SJSA1 (cell line): ENCODE results near the gene EXOC4. TPM values are rescaled to one million over a fixed set of nuclear protein-coding genes. Genes with fewer than 3 reads are reported as not detected.

Source experiments
- DNase-seq, 2 experiments: peaks; one replicate each; pipeline ENCODE4 v3.0.0-alpha.2; 2015 to 2020; ENCODE audit warnings: low spot score in 2 of 2, low read depth in 1 of 2
- H3K27ac ChIP-seq: fragments of 250-450 bp; sonication (Bioruptor Pico); 2 replicates; pipeline ENCODE4 v1.5.1; 2020; ENCODE audit warnings: mild to moderate bottlenecking, moderate library complexity
- H3K27me3 ChIP-seq: fragments of 250-450 bp; sonication (Bioruptor Pico); replicated peaks from 2 replicates; pipeline ENCODE4 v1.5.1; 2020; ENCODE audit warnings: mild to moderate bottlenecking, moderate library complexity
- H3K36me3 ChIP-seq: fragments of 250-450 bp; sonication (Bioruptor Pico); 2 replicates; pipeline ENCODE4 v1.5.1; 2020; ENCODE audit warnings: mild to moderate bottlenecking
- H3K4me1 ChIP-seq: fragments of 250-450 bp; sonication (Bioruptor Pico); replicated peaks from 2 replicates; pipeline ENCODE4 v1.6.1; 2021; ENCODE audit warnings: mild to moderate bottlenecking
- H3K4me3 ChIP-seq: fragments of 250-450 bp; sonication (Bioruptor Pico); 2 replicates; pipeline ENCODE4 v1.5.1; 2020; ENCODE audit warnings: mild to moderate bottlenecking
- H3K9me3 ChIP-seq: fragments of 250-450 bp; sonication (Bioruptor Pico); replicated peaks from 2 replicates; pipeline ENCODE4 v1.5.1; 2020; ENCODE audit warnings: mild to moderate bottlenecking
- total RNA-seq: library from RNA; depleted of rRNA; stranded (reverse); fragments of >200 nt; shearing (Covaris generic); gene quantifications from 2 replicates; pipeline ENCODE4 v1.2.3, GENCODE V29; 2014

Gene EXOC4
- total RNA-seq, 1 experiment from 2014 or later, result 38.5 TPM

DNA sequence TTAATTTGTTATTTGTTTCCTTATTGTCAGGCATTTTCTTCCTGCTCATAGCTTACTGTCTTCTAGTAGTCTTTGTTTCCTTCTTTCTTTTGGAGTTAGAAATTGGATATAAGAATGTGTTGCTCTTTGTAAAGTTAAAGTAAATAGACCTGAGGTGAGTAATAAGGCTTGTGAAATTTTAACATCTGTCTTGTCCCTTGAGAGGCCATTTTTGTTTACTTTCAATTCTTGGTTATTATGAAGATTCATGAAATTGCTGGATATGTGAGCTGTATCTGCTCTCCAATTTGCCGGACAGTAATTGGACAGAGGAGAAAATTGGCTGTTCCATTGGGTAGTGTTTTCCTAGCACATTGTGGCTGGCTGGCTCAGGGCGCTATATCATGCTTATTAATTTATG is 260.7 kb downstream of the EXOC4 start:
- peak in 1 of 2 experiments; percentile 28 for DNase-seq
- no peaks in the 10 kb centered on the region for H3K27me3 ChIP-seq
- no peaks in the 10 kb centered on the region for H3K36me3 ChIP-seq
- H3K4me1 ChIP-seq, result peaks cover 25% of the 10 kb centered on the region
- H3K9me3 ChIP-seq, result no peaks in the 10 kb centered on the region
- no peak overlapping the region for H3K4me3 ChIP-seq
- no peak overlapping the region; the same call in 1 of the 2 replicates for H3K27ac ChIP-seq

DNA sequence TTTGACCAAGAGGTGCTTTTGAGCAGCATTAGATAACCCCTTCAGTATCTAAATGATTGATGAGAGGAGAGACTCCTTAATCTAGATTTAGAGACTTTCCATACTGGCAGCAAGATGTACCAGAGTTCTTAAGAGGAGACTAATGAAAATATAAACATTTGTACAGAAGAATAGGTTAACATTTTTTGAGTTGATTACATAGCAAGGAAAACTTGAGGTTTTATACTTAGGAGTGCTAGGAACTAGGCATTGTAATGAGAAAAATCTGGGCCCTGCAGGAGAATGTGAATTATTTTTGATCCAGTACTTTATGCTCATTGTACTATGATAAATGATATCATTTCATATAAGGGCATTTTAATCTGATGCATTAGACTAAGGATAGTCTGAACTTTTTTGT is 261.7 kb downstream of the EXOC4 start:
- no peak overlapping the region for H3K27ac ChIP-seq
- H3K27me3 ChIP-seq, result no peaks in the 10 kb centered on the region
- no peaks in the 10 kb centered on the region for H3K36me3 ChIP-seq
- no peak overlapping the region for H3K4me3 ChIP-seq
- no peaks in the 10 kb centered on the region for H3K9me3 ChIP-seq
- H3K4me1 ChIP-seq, result peaks cover 25% of the 10 kb centered on the region
- DNase-seq, result peak in 1 of 2 experiments; percentile 27

DNA sequence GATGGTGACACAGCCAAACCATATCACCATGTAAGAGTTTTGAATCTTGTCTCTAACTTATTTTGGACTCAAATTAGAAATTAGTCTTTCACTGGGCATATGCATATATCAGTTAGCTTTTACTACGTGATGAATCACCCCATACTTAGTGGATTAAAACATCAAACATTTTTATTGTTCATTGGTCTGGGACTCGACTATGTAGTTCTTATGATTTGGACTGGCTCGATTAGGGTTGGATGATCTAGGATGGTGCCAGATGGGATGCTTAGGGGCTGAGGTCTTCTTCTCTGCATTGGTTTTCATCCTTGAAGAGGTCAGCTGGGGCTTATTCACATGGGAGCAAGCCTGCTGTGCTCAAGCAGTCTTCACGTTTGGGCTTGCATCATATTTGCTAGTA is 264.9 kb downstream of the EXOC4 start:
- Histone ChIP-seq H3K4me3 (no peak overlapping the region), H3K27me3 (no peaks in the 10 kb centered on the region), H3K4me1 (peaks cover 16% of the 10 kb centered on the region), H3K27ac (no peak overlapping the region), H3K9me3 (no peaks in the 10 kb centered on the region), H3K36me3 (no peaks in the 10 kb centered on the region)
- DNase-seq, result no peak

DNA sequence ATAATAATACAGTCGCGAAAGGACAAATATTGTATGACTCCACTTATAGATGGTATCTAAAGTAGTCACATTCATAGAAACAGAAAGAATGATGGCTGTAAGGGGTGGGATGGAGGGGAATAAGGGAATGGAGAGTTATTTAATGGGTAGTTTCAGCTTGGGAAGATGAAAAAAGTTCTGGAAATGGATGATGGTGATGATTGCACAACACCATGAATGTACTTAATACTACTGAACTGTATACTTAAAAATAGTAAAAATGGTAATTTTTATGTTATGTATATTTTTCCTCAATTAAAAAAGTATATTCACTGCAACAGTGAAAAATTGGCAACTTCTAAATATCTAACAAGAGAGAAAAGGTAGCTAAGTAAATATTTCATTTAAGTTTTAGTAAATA is 265.8 kb downstream of the EXOC4 start:
- H3K27me3 ChIP-seq, result no peaks in the 10 kb centered on the region
- no peak overlapping the region for H3K4me3 ChIP-seq
- H3K9me3 ChIP-seq, result no peaks in the 10 kb centered on the region
- no peaks in the 10 kb centered on the region for H3K36me3 ChIP-seq
- peaks cover 7% of the 10 kb centered on the region for H3K4me1 ChIP-seq
- H3K27ac ChIP-seq, result no peak overlapping the region
- DNase-seq, result no peak

DNA sequence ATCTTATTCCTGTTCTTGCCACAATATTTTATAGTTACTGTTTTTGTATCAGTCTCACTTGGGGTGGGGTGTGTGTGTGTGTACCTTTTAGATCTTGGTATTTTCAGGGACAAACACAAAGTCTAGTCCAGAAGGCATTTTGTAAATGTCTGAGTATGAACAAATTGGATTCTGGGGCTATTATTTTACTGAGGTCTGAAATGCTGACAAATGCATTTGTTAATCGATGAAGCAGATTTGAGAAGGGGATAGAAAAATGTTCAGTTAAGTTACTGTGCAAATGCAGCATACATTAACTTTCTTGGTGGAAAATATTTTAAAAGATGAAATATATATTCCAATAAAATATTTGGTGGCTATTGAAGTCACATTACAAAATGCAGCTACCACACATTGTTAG is 267.4 kb downstream of the EXOC4 start:
- no peak overlapping the region for H3K4me3 ChIP-seq
- no peaks in the 10 kb centered on the region for H3K4me1 ChIP-seq
- DNase-seq, result no peak
- no peaks in the 10 kb centered on the region for H3K9me3 ChIP-seq
- H3K27me3 ChIP-seq, result no peaks in the 10 kb centered on the region
- H3K36me3 ChIP-seq, result no peaks in the 10 kb centered on the region
- H3K27ac ChIP-seq, result no peak overlapping the region

DNA sequence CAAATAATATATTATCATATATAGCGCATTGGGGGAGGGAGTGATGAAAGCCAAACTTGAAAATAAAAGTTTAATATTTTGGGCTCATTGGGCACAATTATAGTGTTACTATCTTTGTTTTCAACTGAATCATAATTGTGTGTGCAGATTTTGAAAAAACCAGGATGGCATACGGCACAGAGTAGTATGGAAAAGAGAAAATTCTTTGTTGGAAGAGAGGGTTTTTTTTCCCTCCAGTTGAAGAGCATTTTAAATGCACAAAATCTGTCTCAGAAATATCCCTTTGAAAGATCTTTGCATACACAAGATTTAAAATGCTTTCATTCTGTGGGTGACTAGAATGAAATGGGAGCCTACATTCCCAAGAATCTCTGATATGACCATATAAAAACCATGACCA is 269.6 kb downstream of the EXOC4 start:
- Histone ChIP-seq H3K4me3 (no peak overlapping the region), H3K4me1 (no peaks in the 10 kb centered on the region), H3K9me3 (no peaks in the 10 kb centered on the region), H3K36me3 (no peaks in the 10 kb centered on the region), H3K27me3 (no peaks in the 10 kb centered on the region), H3K27ac (no peak overlapping the region)
- no peak for DNase-seq

DNA sequence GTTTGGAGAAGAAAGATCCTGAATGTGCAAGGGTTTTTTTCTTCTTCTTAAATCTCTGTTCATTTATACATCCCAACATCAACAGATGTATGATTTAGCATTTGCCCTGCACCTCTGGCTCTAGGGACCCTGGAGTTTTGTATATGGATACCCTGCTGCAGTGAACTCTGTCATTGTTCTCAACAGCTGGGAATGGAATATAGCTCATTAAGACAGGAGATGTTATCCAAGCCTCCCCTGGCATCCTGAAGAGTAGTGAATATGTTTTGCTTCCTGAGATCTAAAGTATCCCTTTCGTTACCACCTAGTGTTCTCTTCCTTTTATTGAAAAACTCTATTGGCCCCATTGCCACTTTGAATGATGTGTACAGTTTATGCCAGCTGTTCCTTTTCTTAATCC is 275.9 kb downstream of the EXOC4 start:
- Histone ChIP-seq H3K9me3 (no peaks in the 10 kb centered on the region), H3K4me3 (no peak overlapping the region), H3K27me3 (no peaks in the 10 kb centered on the region), H3K36me3 (no peaks in the 10 kb centered on the region), H3K4me1 (no peaks in the 10 kb centered on the region), H3K27ac (no peak overlapping the region)
- DNase-seq, result no peak

DNA sequence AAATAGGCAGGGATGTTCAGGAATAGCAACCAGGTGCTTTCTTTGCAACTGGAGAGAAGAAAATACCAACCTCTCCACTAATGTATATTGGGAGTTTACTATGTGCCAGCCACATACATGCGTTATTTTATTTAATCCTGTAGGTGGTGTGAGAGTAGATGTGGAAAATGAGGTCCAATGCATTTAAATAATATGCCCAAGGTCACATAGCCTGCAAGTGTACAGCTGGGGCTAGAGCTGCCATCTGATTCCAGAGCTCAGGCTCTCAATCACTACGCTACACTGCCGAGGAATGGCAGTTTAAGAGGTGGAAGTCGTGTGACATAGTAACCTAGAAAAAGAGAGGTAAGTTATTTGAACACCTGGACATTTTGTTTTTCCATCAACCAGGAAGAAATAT is 277.0 kb downstream of the EXOC4 start:
- no peaks in the 10 kb centered on the region for H3K27me3 ChIP-seq
- H3K36me3 ChIP-seq, result no peaks in the 10 kb centered on the region
- H3K4me1 ChIP-seq, result no peaks in the 10 kb centered on the region
- DNase-seq, result no peak
- H3K27ac ChIP-seq, result no peak overlapping the region
- no peaks in the 10 kb centered on the region for H3K9me3 ChIP-seq
- no peak overlapping the region for H3K4me3 ChIP-seq

DNA sequence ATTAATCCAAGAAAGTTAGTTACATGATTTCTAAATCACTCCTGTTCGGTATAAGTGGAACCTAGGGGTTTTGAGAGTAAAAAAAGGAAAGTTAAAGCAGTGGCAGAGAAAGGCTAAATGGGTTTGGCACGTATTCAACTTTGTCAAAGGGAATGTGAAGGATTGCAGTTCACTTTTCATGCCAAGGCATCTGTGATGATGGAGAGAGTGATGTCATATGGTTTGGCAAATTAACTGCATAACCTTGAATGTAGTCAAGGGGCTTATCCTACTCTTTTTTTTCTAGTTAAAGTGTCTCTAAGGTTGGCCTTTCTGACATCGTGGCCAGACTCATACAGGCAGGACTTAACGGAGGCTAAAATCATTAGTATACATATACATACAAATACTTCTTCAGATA is 277.8 kb downstream of the EXOC4 start:
- no peak for DNase-seq
- Histone ChIP-seq H3K36me3 (no peaks in the 10 kb centered on the region), H3K9me3 (no peaks in the 10 kb centered on the region), H3K27ac (no peak overlapping the region), H3K27me3 (no peaks in the 10 kb centered on the region), H3K4me3 (no peak overlapping the region), H3K4me1 (no peaks in the 10 kb centered on the region)

DNA sequence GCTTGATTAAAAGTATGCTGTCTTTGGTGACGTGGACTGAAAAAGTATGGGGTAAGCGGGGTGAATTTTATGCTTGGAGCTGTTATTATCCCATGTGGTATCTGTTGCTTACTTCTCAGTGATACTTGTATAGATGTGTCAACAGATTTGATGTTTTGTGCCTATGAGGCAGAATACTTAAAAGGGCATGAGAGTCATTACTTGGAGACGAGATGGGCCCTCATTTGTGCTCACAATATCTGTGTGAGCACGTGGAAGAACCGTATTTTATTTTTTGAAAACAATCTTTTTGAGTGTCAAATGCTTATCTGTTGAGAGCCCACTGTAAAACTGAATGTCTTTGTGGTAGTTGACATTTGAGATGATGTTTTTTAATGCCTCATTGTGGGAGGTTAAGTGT is 281.9 kb downstream of the EXOC4 start:
- H3K27ac ChIP-seq, result no peak overlapping the region

DNA sequence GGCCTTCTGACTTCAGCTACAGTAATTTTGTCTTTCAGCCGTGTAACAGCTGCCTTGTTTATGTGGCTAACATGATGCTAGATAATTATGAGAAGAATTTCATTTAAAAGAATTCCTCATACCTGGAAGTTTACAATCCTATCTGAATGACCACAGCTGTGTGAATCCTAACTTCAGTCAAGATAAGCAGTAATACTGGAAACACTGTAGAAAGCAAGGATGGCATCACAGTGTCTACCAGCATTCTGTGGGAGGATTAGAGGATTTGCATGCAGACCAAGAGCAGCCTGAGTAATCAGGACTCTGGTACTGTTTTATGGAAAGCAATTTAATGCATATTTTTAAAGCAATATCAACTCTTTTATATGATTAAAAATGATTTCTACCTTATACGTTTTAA is 282.4 kb downstream of the EXOC4 start:
- no peak for DNase-seq
- no peaks in the 10 kb centered on the region for H3K36me3 ChIP-seq
- no peak overlapping the region for H3K4me3 ChIP-seq
- H3K27me3 ChIP-seq, result no peaks in the 10 kb centered on the region
- no peaks in the 10 kb centered on the region for H3K9me3 ChIP-seq
- H3K4me1 ChIP-seq, result no peaks in the 10 kb centered on the region
- H3K27ac ChIP-seq, result no peak overlapping the region

More for the DNA sequence above, 281.9 kb downstream of the EXOC4 start:
- no peaks in the 10 kb centered on the region for H3K9me3 ChIP-seq
- H3K36me3 ChIP-seq, result no peaks in the 10 kb centered on the region
- DNase-seq, result no peak
- H3K4me3 ChIP-seq, result no peak overlapping the region
- H3K27me3 ChIP-seq, result no peaks in the 10 kb centered on the region
- H3K4me1 ChIP-seq, result no peaks in the 10 kb centered on the region

DNA sequence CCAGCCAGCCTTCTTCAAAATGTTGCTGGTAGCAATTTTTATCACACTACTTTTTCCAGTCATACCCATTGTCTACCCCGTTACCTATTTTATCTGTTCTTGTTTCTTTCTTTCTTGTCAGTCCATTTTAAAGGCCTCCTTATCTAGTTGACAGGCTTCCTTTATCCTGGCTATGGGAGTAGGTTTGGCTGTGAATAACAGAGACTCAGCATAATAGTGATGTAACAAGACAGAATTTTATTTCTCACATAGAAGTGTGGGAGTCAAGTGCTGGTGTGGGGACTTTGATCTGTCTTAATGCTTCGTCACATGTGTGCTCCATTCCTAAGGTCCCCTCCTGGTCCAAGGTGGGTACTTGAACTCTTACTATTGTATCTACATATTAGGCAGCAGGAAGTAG is 283.6 kb downstream of the EXOC4 start:
- no peaks in the 10 kb centered on the region for H3K27me3 ChIP-seq
- H3K9me3 ChIP-seq, result no peaks in the 10 kb centered on the region
- H3K4me3 ChIP-seq, result no peak overlapping the region
- no peaks in the 10 kb centered on the region for H3K4me1 ChIP-seq
- no peaks in the 10 kb centered on the region for H3K36me3 ChIP-seq
- H3K27ac ChIP-seq, result no peak overlapping the region
- DNase-seq, result no peak

DNA sequence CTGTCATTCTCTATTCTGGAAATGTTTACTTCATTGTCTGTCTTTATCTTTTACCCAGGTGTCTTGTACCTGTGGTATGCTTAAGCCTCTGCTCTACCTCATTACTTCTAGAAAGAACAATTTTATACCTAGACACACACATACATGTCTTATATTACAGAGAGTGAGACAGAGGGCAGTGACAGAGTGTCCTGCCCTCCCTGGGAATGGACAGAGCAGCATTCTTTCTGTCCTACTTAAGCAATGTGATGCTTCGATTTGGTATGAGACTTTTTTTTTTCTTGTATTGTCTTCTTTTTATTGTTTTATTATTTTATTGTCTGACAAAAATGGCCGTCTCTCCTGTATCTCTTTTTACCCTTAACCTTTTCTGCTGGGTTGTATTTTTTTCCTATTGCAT is 286.1 kb downstream of the EXOC4 start:
- no peak overlapping the region for H3K4me3 ChIP-seq
- no peak for DNase-seq

DNA sequence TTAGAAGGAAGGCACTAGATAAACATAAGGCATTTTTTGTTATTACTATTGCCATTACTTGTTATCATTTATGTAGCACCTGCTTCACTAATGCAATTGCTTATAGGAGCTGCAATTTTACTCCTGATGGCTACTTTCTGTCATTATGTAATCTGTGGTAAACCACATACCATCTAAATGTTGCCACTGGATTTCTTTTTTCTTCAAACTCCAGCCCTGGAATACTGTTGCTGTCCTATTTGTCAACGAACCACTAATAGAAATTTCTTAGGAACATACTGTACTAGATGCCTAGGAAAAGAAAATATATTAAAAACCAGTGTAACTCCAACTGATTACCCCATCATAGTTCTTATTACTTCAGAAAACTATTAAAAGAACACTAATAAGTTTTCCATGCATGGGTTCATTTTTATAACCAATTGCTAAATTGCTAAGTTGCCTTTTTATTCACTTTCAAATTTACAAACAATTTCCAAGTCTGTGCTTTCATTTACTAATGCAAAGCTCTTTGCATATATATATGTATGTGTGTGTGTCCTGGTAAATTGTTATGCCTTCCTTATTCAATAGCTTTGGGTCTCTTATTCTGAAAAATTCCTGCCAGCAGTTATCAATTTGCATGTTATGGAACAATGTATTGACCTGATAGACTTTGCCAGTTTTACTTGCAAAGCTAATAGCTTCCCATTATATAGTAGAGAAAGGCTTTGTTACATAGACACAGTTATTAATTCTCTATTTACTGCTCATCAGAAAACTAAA is 287.4 kb downstream of the EXOC4 start:
- no peaks in the 10 kb centered on the region for H3K36me3 ChIP-seq
- H3K4me3 ChIP-seq, result no peak overlapping the region
- no peak for DNase-seq
- no peaks in the 10 kb centered on the region for H3K27me3 ChIP-seq
- no peaks in the 10 kb centered on the region for H3K9me3 ChIP-seq
- no peak overlapping the region for H3K27ac ChIP-seq
- H3K4me1 ChIP-seq, result no peaks in the 10 kb centered on the region

More for the DNA sequence above, 286.1 kb downstream of the EXOC4 start:
- H3K27ac ChIP-seq, result no peak overlapping the region
- H3K4me1 ChIP-seq, result no peaks in the 10 kb centered on the region
- no peaks in the 10 kb centered on the region for H3K27me3 ChIP-seq
- H3K36me3 ChIP-seq, result no peaks in the 10 kb centered on the region
- H3K9me3 ChIP-seq, result no peaks in the 10 kb centered on the region

DNA sequence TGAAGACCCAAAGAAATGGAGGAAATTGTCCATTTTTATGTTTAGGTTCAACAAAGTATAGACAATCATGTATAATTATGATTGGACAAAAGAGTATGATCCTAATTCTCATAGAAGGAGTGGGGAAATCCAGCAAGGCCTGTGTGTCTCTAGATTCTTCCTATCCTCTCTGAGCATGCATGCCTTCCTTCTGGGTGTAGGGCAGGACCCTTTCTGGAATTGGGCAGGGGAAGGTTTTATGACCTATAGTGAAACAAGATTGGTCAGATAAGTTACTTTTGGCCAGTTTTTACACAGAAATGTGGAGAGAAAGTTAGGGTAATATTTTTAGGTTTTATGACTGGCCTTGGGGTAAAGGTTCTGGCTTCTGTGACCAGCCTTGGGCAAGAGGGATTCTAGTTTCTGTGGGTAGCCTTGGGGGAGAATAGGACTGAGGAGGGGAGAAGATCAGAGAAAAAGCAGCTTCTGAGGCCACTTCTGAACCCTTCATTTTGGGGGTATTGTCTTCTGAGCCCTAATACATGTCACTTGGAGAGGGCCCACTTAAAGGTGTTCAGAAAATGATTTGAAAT is 289.4 kb downstream of the EXOC4 start:
- H3K27ac ChIP-seq, result no peak overlapping the region
- H3K4me3 ChIP-seq, result no peak overlapping the region
- DNase-seq, result no peak
- no peaks in the 10 kb centered on the region for H3K36me3 ChIP-seq
- H3K4me1 ChIP-seq, result no peaks in the 10 kb centered on the region
- H3K9me3 ChIP-seq, result no peaks in the 10 kb centered on the region
- no peaks in the 10 kb centered on the region for H3K27me3 ChIP-seq
